MV-4-11 (cell line): Measurements from ENCODE around the gene PDGFA.
"Not testable (repeated sequence)": the region's sequence is repeated elsewhere in the genome, so short reads cannot be mapped to it uniquely, and the experiment has no call there.

Experiments
- DNase-seq: peaks from one replicate; lab custom pipeline; 2025; lab: John Stamatoyannopoulos, UW

Gene PDGFA

GRCh38 chr7:552151-552867 lies 32.7 kb upstream of the PDGFA start:
- DNase-seq: not testable (repeated sequence)

- DNase-seq: not testable (repeated sequence)
These were observed 31.9 kb upstream of the PDGFA start for GRCh38 chr7:551615-551970.

- DNase-seq: no peak
These were observed 31.4 kb upstream of the PDGFA start for GRCh38 chr7:550881-551614.

- DNase-seq: no peak
These were observed 30.4 kb upstream of the PDGFA start for GRCh38 chr7:549891-550625.

GRCh38 chr7:549066-549890 lies 29.6 kb upstream of the PDGFA start:
- DNase-seq: no peak

GRCh38 chr7:548401-548800 lies 28.8 kb upstream of the PDGFA start:
- DNase-seq: no peak

GRCh38 chr7:545470-545869 lies 25.8 kb upstream of the PDGFA start:
- DNase-seq: no peak

GRCh38 chr7:544338-545221 lies 24.9 kb upstream of the PDGFA start:
- no peak for DNase-seq

- DNase-seq: no peak
These were observed 24.1 kb upstream of the PDGFA start for GRCh38 chr7:543501-544337.

GRCh38 chr7:542713-543500 lies 23.3 kb upstream of the PDGFA start:
- DNase-seq: peak; percentile 72

GRCh38 chr7:542131-542712 lies 22.6 kb upstream of the PDGFA start:
- DNase-seq: no peak

GRCh38 chr7:541661-542060 lies 22.0 kb upstream of the PDGFA start:
- DNase-seq: no peak

GRCh38 chr7:540997-541396 lies 21.4 kb upstream of the PDGFA start:
- no peak for DNase-seq

GRCh38 chr7:540579-540978 lies 20.9 kb upstream of the PDGFA start:
- DNase-seq: no peak

GRCh38 chr7:539731-540411 lies 20.2 kb upstream of the PDGFA start:
- no peak for DNase-seq

GRCh38 chr7:538764-539685 lies 19.4 kb upstream of the PDGFA start:
- no peak for DNase-seq

- no peak for DNase-seq
These were observed 18.4 kb upstream of the PDGFA start for GRCh38 chr7:537911-538634.
